ENCODE data around the gene PRKAG1.
A peak's percentile ranks its signal among the peaks of the same experiment; 100 is the strongest.

The PRKAG1 gene

DNA sequence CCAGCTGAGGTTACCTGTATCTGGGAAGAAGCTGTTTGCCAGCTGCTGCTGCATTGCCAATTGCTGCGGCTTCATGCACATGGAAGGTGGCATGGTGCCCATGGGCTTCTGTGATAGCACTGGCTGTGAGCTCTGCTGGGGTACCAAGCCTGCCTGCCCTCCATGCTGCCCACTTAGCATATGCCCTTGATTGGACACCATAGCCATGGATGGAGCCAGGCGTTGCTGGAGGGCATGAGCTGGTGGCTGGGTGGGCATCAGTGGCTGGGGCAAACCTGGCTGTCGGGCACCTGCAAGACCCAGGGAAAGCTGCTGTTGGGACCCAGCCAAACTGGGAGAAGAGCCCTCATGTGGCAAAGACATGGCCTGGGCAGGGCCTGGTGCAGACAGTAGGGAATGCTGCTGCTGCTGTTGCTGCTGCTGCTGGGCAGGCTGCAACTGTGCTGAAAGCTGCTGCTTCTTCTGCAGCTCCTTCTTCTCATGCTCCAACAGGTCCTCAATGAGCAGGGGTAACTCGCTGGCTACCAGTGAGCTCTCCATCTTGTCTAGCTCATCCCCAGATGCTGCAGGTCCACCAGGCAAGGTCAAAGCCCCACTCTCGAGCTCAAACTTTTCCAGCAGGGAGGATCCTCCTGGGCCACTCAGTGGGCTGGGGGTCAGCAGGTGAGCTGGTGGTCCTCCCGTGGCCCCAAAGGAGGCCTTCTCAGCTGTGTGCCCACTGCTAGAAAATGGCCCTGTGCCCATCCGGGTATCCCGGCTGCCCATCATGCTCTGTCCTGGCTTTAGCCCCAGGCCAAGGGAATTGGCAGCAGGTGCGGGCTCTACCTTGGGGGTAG, 18.8 kb upstream of the PRKAG1 start:
- H3K9me3 ChIP-seq (ENCODE audit: severe bottlenecking) = no peaks in the 10 kb centered on the region
- H3K4me1 ChIP-seq (ENCODE audit: insufficient read depth, poor library complexity, severe bottlenecking) = no peaks in the 10 kb centered on the region
- TF ChIP-seq, protein P1, sequence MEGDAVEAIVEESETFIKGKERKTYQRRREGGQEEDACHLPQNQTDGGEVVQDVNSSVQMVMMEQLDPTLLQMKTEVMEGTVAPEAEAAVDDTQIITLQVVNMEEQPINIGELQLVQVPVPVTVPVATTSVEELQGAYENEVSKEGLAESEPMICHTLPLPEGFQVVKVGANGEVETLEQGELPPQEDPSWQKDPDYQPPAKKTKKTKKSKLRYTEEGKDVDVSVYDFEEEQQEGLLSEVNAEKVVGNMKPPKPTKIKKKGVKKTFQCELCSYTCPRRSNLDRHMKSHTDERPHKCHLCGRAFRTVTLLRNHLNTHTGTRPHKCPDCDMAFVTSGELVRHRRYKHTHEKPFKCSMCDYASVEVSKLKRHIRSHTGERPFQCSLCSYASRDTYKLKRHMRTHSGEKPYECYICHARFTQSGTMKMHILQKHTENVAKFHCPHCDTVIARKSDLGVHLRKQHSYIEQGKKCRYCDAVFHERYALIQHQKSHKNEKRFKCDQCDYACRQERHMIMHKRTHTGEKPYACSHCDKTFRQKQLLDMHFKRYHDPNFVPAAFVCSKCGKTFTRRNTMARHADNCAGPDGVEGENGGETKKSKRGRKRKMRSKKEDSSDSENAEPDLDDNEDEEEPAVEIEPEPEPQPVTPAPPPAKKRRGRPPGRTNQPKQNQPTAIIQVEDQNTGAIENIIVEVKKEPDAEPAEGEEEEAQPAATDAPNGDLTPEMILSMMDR (IDR thresholded peaks at IDR 0.05; ENCODE audit: poor library complexity, severe bottlenecking) = no peak
- no peaks in the 10 kb centered on the region for H3K27me3 ChIP-seq (ENCODE audit: insufficient read depth, poor library complexity, severe bottlenecking)
- no peak overlapping the region for H3K4me3 ChIP-seq (ENCODE audit: severe bottlenecking)
- DNase-seq (ENCODE audit: low spot score) = peak; percentile 49
- no peak overlapping the region for H3K27ac ChIP-seq (ENCODE audit: poor library complexity, severe bottlenecking)
- no peak for ATAC-seq (ENCODE audit: low read depth)
- peaks cover 81% of the 10 kb centered on the region for H3K36me3 ChIP-seq (ENCODE audit: low read depth)

- Histone ChIP-seq H3K27ac (ENCODE audit: poor library complexity, severe bottlenecking) (no peak overlapping the region), H3K36me3 (ENCODE audit: low read depth) (peaks cover 79% of the 10 kb centered on the region), H3K9me3 (ENCODE audit: severe bottlenecking) (no peaks in the 10 kb centered on the region), H3K4me1 (ENCODE audit: insufficient read depth, poor library complexity, severe bottlenecking) (no peaks in the 10 kb centered on the region), H3K27me3 (ENCODE audit: insufficient read depth, poor library complexity, severe bottlenecking) (no peaks in the 10 kb centered on the region), H3K4me3 (ENCODE audit: severe bottlenecking) (no peak overlapping the region)
- DNase-seq (ENCODE audit: low spot score) (no peak), ATAC-seq (ENCODE audit: low read depth) (no peak)
- TF ChIP-seq, protein P1 (IDR thresholded peaks at IDR 0.05; ENCODE audit: poor library complexity, severe bottlenecking) = no peak
These were observed 17.5 kb upstream of the PRKAG1 start for GRCh38 chr12:49036029-49036428.

DNA sequence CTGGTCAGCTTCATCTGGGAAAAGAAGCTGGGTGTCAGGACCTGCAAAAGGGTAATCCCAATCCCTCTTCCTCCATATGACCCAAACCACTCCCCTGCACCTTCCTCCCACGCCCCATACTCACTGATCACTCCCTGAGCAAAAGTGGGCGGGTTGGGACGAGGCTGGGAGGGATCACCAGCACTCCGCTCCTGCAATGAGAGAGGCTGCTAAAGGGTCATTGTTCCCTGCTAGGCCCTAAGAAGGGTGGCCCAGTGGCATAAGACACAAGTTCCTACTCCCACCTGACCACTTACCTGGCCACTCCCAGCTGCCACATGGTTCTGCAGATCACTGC, 15.7 kb upstream of the PRKAG1 start:
- H3K36me3 ChIP-seq (ENCODE audit: low read depth) = peaks cover 76% of the 10 kb centered on the region
- TF ChIP-seq, protein P1 (IDR thresholded peaks at IDR 0.05; ENCODE audit: poor library complexity, severe bottlenecking) = no peak
- ATAC-seq (ENCODE audit: low read depth) = no peak; the same call in 2 of the 3 replicates
- no peaks in the 10 kb centered on the region for H3K9me3 ChIP-seq (ENCODE audit: severe bottlenecking)
- no peak for DNase-seq (ENCODE audit: low spot score)
- H3K27ac ChIP-seq (ENCODE audit: poor library complexity, severe bottlenecking) = no peak overlapping the region
- H3K27me3 ChIP-seq (ENCODE audit: insufficient read depth, poor library complexity, severe bottlenecking) = no peaks in the 10 kb centered on the region
- no peak overlapping the region for H3K4me3 ChIP-seq (ENCODE audit: severe bottlenecking)
- H3K4me1 ChIP-seq (ENCODE audit: insufficient read depth, poor library complexity, severe bottlenecking) = no peaks in the 10 kb centered on the region

DNA sequence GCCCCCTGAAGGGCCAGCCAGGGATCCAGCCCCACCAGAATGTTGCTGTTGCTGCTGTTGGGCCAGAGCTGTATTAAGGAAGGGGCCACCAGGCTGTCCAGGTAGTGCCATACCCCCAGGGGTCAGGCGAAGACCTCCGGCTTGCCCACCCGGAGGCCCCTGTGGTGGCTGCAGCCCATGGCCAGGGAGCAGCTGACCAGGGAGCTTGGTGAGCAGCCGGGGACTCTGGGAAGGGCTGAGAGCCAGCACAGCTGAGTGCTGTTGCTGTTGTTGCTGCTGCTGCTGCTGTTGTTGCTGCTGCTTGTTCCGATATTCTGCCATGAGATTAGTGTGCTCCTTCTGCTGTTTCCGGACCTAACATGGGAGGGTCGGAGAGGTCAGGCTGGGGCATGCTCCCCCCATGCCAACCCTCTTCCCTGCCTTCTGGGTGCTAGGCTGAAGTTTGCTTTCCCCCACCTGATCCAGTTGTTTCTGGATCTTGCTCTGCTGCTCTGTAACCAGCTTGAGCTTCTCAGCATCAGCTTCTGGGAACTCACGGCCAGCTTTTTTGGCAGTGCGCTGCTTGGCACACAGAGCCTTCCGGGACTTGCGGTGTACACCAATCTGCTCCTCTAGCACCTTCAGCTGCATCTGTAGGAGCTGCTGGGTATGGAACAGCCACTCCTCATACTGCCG, 15.2 kb upstream of the PRKAG1 start:
- H3K27ac ChIP-seq (ENCODE audit: poor library complexity, severe bottlenecking) = no peak overlapping the region
- DNase-seq (ENCODE audit: low spot score) = no peak
- no peak overlapping the region for H3K4me3 ChIP-seq (ENCODE audit: severe bottlenecking)
- no peak for ATAC-seq (ENCODE audit: low read depth)
- H3K36me3 ChIP-seq (ENCODE audit: low read depth) = peaks cover 76% of the 10 kb centered on the region
- TF ChIP-seq, protein P1 (IDR thresholded peaks at IDR 0.05; ENCODE audit: poor library complexity, severe bottlenecking) = no peak
- H3K27me3 ChIP-seq (ENCODE audit: insufficient read depth, poor library complexity, severe bottlenecking) = no peaks in the 10 kb centered on the region
- no peaks in the 10 kb centered on the region for H3K9me3 ChIP-seq (ENCODE audit: severe bottlenecking)
- no peaks in the 10 kb centered on the region for H3K4me1 ChIP-seq (ENCODE audit: insufficient read depth, poor library complexity, severe bottlenecking)
